Gastroesophageal sphincter (tissue), 4 donors: ENCODE results near the gene LEKR1. TPM values are rescaled to one million over a fixed set of nuclear protein-coding genes. Genes with fewer than 3 reads are reported as not detected.

ENCODE experiments used
- ATAC-seq: fragments of 150-250 bp; one replicate; pipeline ENCODE4 v1.9.1; 2016; ENCODE audit warnings: mild to moderate bottlenecking, moderate library complexity
- H3K27ac ChIP-seq, 4 donors: fragments of 200-600 bp; sonication (generic) in 3 of 4; 1 replicate in 3 of 4; 2 replicates in 1 of 4; pipeline ENCODE4 v1.5.1; 2016 to 2019
- H3K27me3 ChIP-seq: fragments of 200-600 bp; sonication (generic); one replicate; pipeline ENCODE4 v1.5.1; 2019
- H3K36me3 ChIP-seq, 2 donors: fragments of 200-600 bp; sonication (generic); one replicate each; pipeline ENCODE4 v1.5.1; 2019; ENCODE audit warnings: control low read depth in 1 of 2
- H3K4me1 ChIP-seq, 3 donors: fragments of 200-600 bp; sonication (generic); 1 replicate in 2 of 3; 2 replicates in 1 of 3; pipeline ENCODE4 v1.5.1; 2016 to 2019; ENCODE audit warnings: control low read depth in 2 of 3
- H3K4me3 ChIP-seq, 2 donors: fragments of 200-600 bp; sonication (generic); one replicate each; pipeline ENCODE4 v1.5.1; 2019; ENCODE audit warnings: mild to moderate bottlenecking in 1 of 2, moderate library complexity in 1 of 2
- H3K9me3 ChIP-seq, 3 donors: fragments of 200-600 bp; sonication (generic); one replicate each; pipeline ENCODE4 v1.5.1; 2017 to 2019; ENCODE audit warnings: control low read depth in 2 of 3
- CTCF ChIP-seq, 4 experiments: fragments of 200-600 bp in 2 of 4; fragments of 450-650 bp in 2 of 4; sonication (generic) in 1 of 4; IDR thresholded peaks; one replicate each; pipeline ENCODE4 v1.5.1; 2017 to 2019; ENCODE audit warnings: antibody characterized with exemption in 4 of 4, mild to moderate bottlenecking in 2 of 4, moderate library complexity in 2 of 4
- EP300 ChIP-seq: sonication (generic); formaldehyde crosslinking; IDR thresholded peaks from one replicate; pipeline ENCODE4 v1.6.1; 2017; ENCODE audit warnings: antibody characterized with exemption, mild to moderate bottlenecking
- POLR2A ChIP-seq, 2 donors: fragments of 450-650 bp; IDR thresholded peaks; one replicate each; pipeline ENCODE4 v1.6.1; 2017; ENCODE audit warnings: antibody characterized with exemption in 2 of 2, mild to moderate bottlenecking in 2 of 2, moderate library complexity in 1 of 2
- POLR2AphosphoS5 ChIP-seq: sonication (generic); formaldehyde crosslinking; IDR thresholded peaks from one replicate; pipeline ENCODE4 v1.6.1; 2017; ENCODE audit warnings: antibody characterized with exemption
- WGBS, 2 donors: methylation state at CpG; one replicate each; pipeline ENCODE4 v1.1.5; 2018; ENCODE audit warnings: low coverage in 1 of 2; 5-methylcytosine and 5-hydroxymethylcytosine counted together
- total RNA-seq, 4 donors: library from RNA; depleted of rRNA; stranded (reverse); fragments of >200 nt; gene quantifications; one replicate each; pipeline ENCODE4 v1.1.0, GENCODE V29; 2016

The LEKR1 gene
- total RNA-seq, 4 donors from 2014 or later = 2.7 TPM; not detected in 3

GRCh38 chr3:156938724-156939123 lies 112.6 kb downstream of the LEKR1 start:
- 90 to 95% methylated on average over 2 of the region's 2 CpGs for WGBS, 2 donors

GRCh38 chr3:156939315-156939714 lies 113.2 kb downstream of the LEKR1 start:
- Histone ChIP-seq H3K4me3 (no peak overlapping the region), H3K36me3 (no peaks in the 10 kb centered on the region), H3K27me3 (no peaks in the 10 kb centered on the region), H3K27ac (no peak overlapping the region), H3K4me1 (no peaks in the 10 kb centered on the region), H3K9me3 (no peaks in the 10 kb centered on the region)
- 56% methylated on average over 1 of the region's 1 CpG; no CpG with 5 or more reads in 1 of the 2 donors for WGBS, 2 donors
- no peak for ATAC-seq
- TF ChIP-seq POLR2AphosphoS5 = no peak

More at GRCh38 chr3:156938724-156939123, 112.6 kb downstream of the LEKR1 start:
- H3K4me1 ChIP-seq = no peaks in the 10 kb centered on the region
- no peaks in the 10 kb centered on the region for H3K9me3 ChIP-seq
- TF ChIP-seq CTCF (IDR thresholded peaks at IDR 0.05) = no peak
- no peak for TF ChIP-seq EP300
- no peak overlapping the region for H3K4me3 ChIP-seq
- H3K27me3 ChIP-seq = no peaks in the 10 kb centered on the region
- H3K36me3 ChIP-seq = no peaks in the 10 kb centered on the region
- no peak for ATAC-seq
- H3K27ac ChIP-seq = no peak overlapping the region

GRCh38 chr3:156941311-156941710 lies 115.2 kb downstream of the LEKR1 start:
- no peak overlapping the region for H3K27ac ChIP-seq
- WGBS, 2 donors = 86 to 94% methylated on average over 4 of the region's 4 CpGs
- H3K9me3 ChIP-seq = no peaks in the 10 kb centered on the region
- no peaks in the 10 kb centered on the region for H3K36me3 ChIP-seq
- TF ChIP-seq EP300 (no peak), POLR2A (IDR thresholded peaks at IDR 0.05) (no peak), CTCF (IDR thresholded peaks at IDR 0.05) (no peak), POLR2AphosphoS5 (no peak)
- ATAC-seq = no peak
- H3K4me3 ChIP-seq = no peak overlapping the region
- no peaks in the 10 kb centered on the region for H3K4me1 ChIP-seq
- H3K27me3 ChIP-seq = no peaks in the 10 kb centered on the region

- H3K4me1 ChIP-seq = no peaks in the 10 kb centered on the region
- no peaks in the 10 kb centered on the region for H3K9me3 ChIP-seq
- no peaks in the 10 kb centered on the region for H3K27me3 ChIP-seq
- 78 to 92% methylated on average over 2 of the region's 2 CpGs for WGBS, 2 donors
- no peak for ATAC-seq
- no peak for TF ChIP-seq POLR2A (IDR thresholded peaks at IDR 0.05)
- no peak for TF ChIP-seq CTCF (IDR thresholded peaks at IDR 0.05)
- TF ChIP-seq EP300 = no peak
- TF ChIP-seq POLR2AphosphoS5 = no peak
- no peak overlapping the region for H3K27ac ChIP-seq
- H3K4me3 ChIP-seq = no peak overlapping the region
- no peaks in the 10 kb centered on the region for H3K36me3 ChIP-seq
Observed at GRCh38 chr3:156948402-156949210, 122.5 kb downstream of the LEKR1 start.

GRCh38 chr3:156952011-156952410 lies 125.9 kb downstream of the LEKR1 start:
- no peak for ATAC-seq
- H3K36me3 ChIP-seq = no peaks in the 10 kb centered on the region
- 34 to 58% methylated on average over 2 of the region's 2 CpGs for WGBS, 2 donors
- no peak overlapping the region for H3K4me3 ChIP-seq
- H3K27ac ChIP-seq = no peak overlapping the region
- TF ChIP-seq CTCF (IDR thresholded peaks at IDR 0.05) (no peak), POLR2AphosphoS5 (no peak), EP300 (no peak), POLR2A (IDR thresholded peaks at IDR 0.05) (no peak)
- no peaks in the 10 kb centered on the region for H3K4me1 ChIP-seq
- no peaks in the 10 kb centered on the region for H3K27me3 ChIP-seq
- peaks cover 0 to 4% (median 0%) of the 10 kb centered on the region in 3 donors for H3K9me3 ChIP-seq
